Ishikawa (cell line): ENCODE data around the gene CEP78.

Experiments
- CEBPB ChIP-seq: IDR thresholded peaks from 2 replicates; pipeline ENCODE4 v1.6.1; 2012
- CREB1 ChIP-seq: IDR thresholded peaks from 2 replicates; pipeline ENCODE4 v1.6.1; 2012; ENCODE audit warnings: low read depth
- EGR1 ChIP-seq: IDR thresholded peaks from 2 replicates; pipeline ENCODE4 v1.6.1; 2012
- EP300 ChIP-seq: IDR thresholded peaks from 2 replicates; pipeline ENCODE4 v1.6.1; 2012; ENCODE audit warnings: borderline replicate concordance
- FOXM1 ChIP-seq: IDR thresholded peaks from 2 replicates; pipeline ENCODE4 v1.6.1; 2012; ENCODE audit warnings: low read depth, borderline replicate concordance
- MAX ChIP-seq: IDR thresholded peaks from 2 replicates; pipeline ENCODE4 v1.6.1; 2012
- NFIC ChIP-seq: IDR thresholded peaks from 2 replicates; pipeline ENCODE4 v1.6.1; 2012
- RAD21 ChIP-seq: IDR thresholded peaks from 2 replicates; pipeline ENCODE4 v1.6.1; 2012; ENCODE audit warnings: low read depth
- REST ChIP-seq: IDR thresholded peaks from 2 replicates; pipeline ENCODE4 v1.6.1; 2012; ENCODE audit warnings: low read depth, mild to moderate bottlenecking
- TAF1 ChIP-seq: IDR thresholded peaks from 2 replicates; pipeline ENCODE4 v1.6.1; 2012; ENCODE audit warnings: low read depth, mild to moderate bottlenecking
- TCF12 ChIP-seq: IDR thresholded peaks from 2 replicates; pipeline ENCODE4 v1.6.1; 2012; ENCODE audit warnings: low read depth
- TEAD4 ChIP-seq: IDR thresholded peaks from 2 replicates; pipeline ENCODE4 v1.6.1; 2012
- YY1 ChIP-seq: IDR thresholded peaks from 2 replicates; pipeline ENCODE4 v1.6.1; 2012; ENCODE audit warnings: low read depth
- ZBTB7A ChIP-seq: IDR thresholded peaks from 2 replicates; pipeline ENCODE4 v1.6.1; 2012; ENCODE audit warnings: low read depth
- TF ChIP-seq, protein P1 (sequence below): IDR thresholded peaks from 2 replicates; pipeline ENCODE4 v1.6.1; 2012

The CEP78 gene

GRCh38 chr9:78314550-78314949 lies 78.7 kb downstream of the CEP78 start:
- TF ChIP-seq FOXM1 (no peak), EGR1 (no peak), YY1 (no peak), CREB1 (no peak), ZBTB7A (no peak), CEBPB (no peak), TCF12 (no peak), TAF1 (no peak), RAD21 (no peak), REST (no peak), TEAD4 (no peak)

DNA sequence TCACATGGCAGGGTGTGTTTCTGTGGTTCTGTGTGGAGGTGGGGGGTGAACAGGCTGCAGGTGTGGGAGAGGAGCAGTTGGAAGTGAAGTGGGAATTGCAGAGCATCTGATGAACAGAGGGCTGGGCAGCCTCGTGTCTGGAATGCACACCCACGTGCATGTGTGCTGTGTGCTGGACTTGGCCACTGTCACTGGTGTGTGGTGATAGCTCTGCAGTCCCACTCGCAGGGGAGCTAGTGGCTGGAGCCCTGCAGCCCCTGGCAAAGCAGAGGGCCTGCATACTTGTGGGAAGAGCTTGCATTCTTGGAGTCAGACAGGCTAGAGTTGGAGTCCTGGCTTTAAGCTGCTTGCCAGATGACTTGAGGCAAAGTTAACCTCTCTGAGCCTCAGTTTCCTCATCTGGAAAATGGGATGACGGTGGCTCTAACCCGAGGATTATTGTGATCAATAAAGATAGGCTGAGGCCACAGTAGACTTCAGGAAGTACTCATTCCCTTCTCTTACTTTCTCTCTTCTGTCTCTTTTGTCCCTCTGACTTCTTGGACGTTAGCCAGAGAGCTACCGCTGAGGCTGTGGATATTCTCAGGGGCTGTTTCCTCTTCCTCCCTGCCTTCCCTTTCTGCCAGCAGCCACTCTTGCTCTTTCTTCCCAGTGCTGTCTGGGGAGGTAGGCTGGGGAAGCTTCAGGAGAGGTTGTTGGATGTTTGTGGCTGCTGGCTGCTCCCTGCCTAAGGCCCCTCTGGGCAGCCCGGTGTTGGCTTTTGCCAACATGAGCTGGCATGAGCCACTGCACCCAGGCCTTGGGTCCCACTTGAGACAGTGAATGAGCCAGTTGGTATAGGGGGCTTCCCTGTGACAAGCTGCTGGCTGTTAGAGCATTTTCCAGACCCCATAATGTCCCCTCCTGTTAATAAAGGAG lies 79.3 kb downstream of the CEP78 start:
- TF ChIP-seq MAX (no peak), EGR1 (no peak), TEAD4 (no peak), ZBTB7A (no peak), NFIC (no peak), YY1 (no peak)
- TF ChIP-seq, protein P1, sequence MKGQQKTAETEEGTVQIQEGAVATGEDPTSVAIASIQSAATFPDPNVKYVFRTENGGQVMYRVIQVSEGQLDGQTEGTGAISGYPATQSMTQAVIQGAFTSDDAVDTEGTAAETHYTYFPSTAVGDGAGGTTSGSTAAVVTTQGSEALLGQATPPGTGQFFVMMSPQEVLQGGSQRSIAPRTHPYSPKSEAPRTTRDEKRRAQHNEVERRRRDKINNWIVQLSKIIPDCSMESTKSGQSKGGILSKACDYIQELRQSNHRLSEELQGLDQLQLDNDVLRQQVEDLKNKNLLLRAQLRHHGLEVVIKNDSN = no peak

DNA sequence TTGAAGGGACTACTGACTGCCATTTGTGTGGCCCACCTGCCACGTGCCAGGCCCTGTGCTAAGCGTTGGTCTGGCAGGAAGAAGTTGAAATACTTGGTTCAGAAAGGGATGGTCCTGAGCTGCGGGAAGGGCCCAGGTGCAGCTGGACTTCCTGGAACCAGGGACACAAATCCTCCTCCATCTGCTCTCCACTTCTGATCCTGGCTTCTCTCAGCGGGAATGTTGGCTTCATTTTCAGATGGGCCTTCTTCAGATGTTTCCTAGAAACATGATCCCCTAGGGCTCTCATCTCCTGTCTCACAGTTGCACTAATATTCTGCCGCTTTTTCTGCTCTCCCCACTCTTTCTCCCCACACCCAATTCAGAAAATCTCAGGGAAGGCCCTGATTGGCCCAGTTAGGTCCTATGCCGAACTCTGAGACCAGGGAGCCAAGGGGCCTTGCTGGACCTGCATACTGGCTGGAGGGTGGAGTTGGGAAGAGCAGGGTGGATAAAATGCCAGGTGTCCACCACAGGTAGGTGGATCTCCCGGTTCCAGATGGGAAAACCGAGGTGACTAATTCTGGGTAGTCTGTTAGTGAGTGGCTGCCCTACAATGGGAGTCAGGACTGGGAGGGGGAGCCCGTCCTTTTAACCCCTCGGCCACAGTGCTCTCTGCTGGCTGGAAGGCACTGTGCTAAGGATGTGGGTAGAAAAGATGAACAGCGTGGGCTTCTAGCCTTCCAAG lies 80.5 kb downstream of the CEP78 start:
- no peak for TF ChIP-seq ZBTB7A

GRCh38 chr9:78319197-78320029 lies 83.5 kb downstream of the CEP78 start:
- TF ChIP-seq RAD21 = no peak
- no peak for TF ChIP-seq TCF12
- no peak for TF ChIP-seq FOXM1
- no peak for TF ChIP-seq EP300
- TF ChIP-seq REST = no peak
- TF ChIP-seq NFIC = no peak
- TF ChIP-seq CREB1 = no peak
- TF ChIP-seq ZBTB7A = no peak
- no peak for TF ChIP-seq YY1
- TF ChIP-seq, protein P1 = no peak
- no peak for TF ChIP-seq TAF1
- no peak for TF ChIP-seq CEBPB
- TF ChIP-seq TEAD4 = no peak
- no peak for TF ChIP-seq MAX
- TF ChIP-seq EGR1 = no peak

DNA sequence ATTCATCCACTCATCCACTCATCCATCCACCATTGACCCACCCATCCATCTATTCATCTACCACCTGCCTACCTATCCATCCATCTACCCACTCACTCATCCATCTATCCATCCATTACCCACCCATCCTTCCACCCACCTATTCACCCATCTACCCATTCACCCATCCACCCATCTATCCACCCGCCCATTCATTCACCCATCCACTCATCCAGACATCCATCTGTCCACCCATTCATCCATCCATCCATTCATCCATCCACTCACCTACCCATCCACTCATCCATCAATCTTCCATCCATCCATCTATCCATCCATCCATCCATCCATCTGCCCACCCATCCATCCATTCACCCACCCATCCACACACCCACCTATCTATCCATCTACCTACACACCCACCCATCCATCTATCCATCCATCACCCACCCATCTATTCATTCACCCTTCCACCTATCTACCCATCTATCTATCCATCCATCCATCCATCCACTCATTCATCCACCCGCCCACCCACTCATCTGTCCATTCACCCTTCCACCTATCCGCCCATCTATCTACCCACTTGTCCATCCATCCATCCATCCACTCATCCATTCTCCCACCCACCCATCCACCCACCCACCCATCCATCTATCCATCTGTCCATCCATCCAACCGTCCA lies 84.3 kb downstream of the CEP78 start:
- TF ChIP-seq NFIC = no peak
